ENCODE results near the gene OSBP2. TPM values are rescaled to one million over a fixed set of nuclear protein-coding genes. Genes with fewer than 3 reads are reported as not detected.

OSBP2 gene
- total RNA-seq, 1 experiment from 2014 or later: 2.3 TPM

DNA sequence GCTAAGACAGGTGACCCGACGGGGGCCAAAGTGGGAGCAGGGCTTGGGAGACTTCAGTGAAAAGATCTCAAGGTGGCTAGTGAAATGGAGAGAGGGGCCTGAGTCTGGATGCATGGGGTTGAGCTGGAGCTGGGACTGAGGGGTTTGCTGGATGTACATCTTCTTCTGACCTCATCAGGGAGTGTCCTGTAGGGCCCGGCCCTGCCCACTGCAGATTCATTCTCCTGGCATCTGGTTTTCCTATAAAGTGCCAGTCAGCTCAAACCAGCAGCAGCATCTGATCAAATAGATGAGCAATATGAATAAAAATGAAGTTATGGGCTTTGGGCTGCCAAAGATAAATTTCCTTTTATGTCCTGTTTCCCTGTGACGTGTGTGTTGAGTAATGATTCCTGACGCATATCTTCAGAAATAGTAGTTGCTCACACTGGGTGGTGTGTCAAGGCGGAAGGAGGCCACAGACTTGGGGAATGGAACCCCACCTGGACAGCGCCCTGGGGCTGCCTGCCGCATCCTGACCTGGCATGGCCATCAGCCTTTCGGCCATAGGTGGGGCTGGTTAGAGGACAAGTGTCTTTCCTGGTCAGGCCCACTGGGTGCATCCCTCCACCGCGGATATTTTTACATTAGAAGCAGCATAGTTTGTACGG, 135.4 kb downstream of the OSBP2 start:
- DNase-seq (ENCODE audit: extremely low read depth, low read depth): peak; percentile 87

DNA sequence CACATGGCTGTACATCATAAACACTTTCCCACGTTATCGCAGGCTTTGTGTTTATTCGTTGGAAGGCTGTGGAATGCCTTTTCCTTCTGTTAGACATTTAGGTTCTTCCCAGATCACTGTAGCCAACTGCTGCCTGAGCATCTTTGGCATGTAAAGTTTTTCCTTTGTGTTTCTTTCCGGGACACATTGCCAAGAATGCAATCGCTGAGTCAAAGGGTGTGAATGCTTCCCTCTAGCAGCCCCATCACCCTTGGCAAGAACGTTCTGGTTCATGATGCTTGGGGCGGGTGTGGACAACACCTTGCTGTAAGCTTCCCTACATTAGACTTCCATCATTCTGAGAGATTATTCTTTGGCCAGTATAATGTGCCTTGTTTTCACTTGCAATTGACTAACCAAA, 136.2 kb downstream of the OSBP2 start:
- peak; percentile 81 for DNase-seq (ENCODE audit: extremely low read depth, low read depth)

DNA sequence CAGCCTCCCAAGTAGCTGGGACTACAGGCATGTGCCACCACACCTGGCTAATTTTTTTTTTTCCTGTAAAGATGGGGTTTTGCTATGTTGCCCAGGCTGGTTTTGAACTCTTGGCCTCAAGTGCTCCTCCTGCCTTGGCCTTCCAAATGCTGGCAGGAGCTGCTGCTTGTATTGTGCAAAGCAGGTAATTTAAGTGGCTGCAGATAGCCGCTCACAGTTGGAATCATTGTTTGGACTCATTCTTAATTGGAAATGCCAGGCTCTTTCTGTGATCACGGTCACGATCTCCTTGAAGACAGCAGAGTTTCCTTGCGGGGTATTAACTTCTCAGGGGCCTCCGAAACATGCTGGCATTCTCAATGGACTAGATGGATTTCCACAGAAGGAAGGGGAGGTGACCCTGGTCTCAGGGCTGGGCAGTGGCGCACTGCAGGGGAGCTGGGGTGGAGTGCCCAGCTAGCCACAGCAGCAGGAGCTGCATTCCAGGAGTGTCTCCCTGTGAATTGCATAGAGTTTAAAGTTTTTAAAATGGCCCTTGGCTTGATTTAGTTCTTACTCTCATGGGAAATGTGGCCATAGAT, 137.8 kb downstream of the OSBP2 start:
- DNase-seq (ENCODE audit: extremely low read depth, low read depth): no peak

DNA sequence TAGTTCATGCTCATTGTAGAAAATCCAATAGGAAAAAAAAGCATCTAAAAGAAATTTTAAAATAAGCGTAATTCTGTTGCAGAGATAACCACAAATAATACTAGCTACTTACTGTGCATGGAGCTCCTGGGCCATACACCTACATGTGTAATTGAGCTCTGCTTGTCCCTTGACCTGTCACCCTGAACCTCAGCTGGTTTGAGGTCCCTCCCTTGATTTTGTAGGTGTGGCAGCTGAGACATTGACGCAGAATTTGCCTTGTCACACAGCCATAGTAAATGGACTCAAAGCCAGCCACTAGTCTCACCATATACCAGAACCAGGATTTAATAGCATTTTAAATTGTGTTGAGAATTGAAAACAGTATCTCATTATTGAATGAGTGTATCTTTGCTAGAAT, 138.6 kb downstream of the OSBP2 start:
- no peak for DNase-seq (ENCODE audit: extremely low read depth, low read depth)

DNA sequence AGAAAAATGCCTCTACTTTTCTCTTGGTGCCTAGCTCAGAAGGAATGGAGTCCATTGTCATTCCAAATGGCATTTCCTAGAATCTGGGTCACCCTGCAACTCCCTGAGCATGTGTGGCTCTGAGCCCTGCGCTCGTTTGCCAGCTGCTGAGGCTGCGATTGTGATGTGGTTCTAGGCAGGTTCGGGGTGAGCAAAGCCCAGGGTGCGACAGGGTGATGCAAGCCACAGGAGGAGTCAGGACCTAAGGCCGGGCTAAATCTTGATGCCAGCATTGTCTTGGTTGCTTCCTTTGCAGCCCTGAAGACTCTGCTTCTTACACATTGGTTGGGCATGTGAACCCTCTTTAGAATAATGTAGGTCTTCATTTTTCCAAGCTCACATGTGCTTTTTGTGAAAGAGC, 142.9 kb downstream of the OSBP2 start:
- DNase-seq (ENCODE audit: extremely low read depth, low read depth): no peak

DNA sequence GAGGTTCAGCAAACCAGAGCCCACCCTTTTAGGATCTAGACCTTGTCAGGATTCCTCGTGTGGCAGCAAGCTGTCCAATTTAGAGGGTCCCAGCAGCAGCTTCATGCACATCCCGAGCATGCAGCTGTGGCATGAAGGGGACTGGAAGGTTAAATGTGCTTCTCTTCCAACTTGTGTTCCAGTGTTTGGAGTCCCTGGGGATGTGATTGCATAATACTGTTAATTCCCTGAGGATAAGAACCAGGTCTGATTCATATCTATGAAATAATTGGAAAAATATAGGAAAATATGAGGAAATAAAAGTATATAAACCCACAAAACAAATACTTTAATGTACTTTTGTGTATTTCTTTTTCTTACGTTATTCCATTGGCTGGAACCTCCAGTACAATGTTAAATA, 143.4 kb downstream of the OSBP2 start:
- DNase-seq (ENCODE audit: extremely low read depth, low read depth): no peak

DNA sequence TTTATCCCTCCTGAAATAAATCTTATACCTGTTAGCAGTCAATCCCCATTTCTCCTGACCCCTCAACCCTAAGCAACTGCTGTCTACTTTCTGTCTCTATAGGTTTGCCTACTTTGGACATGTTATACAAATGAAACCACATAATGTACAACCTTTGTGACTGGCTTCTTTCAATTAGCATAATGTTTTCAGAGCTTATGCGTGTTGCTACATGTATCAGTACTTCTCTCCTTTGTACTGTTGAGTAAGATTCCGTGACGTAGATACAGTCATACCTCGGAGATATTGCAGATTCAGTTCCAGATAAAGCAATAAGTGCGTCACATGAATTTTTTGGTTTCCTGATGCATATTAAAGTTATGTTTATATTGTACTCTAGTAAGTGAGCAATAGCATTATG, 146.6 kb downstream of the OSBP2 start:
- DNase-seq (ENCODE audit: extremely low read depth, low read depth): no peak

DNA sequence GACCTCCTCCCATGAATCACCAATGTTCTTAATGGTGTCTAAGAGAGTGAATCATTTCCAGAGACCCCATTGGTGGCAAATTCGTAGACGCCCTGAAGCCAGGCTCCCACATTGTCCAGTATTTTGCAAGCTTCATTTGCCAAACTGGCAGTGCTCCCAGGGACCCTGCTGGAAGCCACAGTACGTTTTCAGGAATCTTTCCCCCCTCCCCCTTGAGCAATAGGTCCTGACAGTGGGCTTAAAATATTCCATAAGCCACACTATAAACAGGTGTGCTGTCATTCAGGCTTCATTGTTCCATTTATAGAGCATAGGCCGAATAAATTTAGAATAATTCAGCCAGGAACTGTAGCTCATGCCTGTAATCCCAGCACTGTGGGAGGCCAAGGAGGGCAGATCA, 148.6 kb downstream of the OSBP2 start:
- no peak for DNase-seq (ENCODE audit: extremely low read depth, low read depth)

DNA sequence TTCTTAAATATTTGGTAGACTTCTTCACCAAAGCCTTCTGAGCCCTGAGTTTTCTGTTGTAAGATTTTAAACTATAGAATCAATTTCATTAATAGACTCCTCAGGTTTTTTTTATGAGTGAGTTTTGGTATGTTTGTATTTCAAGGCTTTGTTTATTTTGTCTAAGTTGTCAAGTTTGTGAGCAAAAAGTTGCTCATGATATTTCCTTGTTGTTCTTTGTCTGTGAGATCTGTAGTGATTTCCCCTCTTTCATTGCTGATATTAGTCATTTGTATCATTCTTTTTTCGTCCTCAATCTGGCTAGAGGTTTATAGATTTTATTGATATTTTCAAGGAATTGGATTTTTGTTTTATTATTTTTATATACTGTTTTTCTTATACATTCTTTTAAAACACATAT, 152.9 kb downstream of the OSBP2 start:
- DNase-seq (ENCODE audit: extremely low read depth, low read depth): no peak

DNA sequence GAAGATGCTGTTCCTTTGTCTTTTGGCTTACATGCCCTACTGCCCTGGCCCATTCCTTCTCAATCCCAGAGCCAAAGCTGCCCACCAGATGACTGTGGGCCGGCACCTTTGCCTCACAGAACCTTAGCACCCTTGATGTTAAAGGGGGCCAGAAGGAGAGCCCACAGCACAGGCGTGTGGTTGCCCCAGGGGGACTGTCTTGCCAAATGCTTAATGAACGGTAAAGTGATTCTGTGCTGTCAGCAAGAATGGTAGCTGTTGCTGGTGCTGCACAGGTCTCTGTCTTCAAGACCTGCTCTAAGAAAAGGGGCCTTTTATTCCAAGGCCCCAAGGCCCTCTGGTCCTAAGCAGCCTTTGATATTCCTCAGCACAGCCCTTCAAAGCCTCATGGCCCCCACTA, 160.6 kb downstream of the OSBP2 start:
- no peak for DNase-seq (ENCODE audit: extremely low read depth, low read depth)

DNA sequence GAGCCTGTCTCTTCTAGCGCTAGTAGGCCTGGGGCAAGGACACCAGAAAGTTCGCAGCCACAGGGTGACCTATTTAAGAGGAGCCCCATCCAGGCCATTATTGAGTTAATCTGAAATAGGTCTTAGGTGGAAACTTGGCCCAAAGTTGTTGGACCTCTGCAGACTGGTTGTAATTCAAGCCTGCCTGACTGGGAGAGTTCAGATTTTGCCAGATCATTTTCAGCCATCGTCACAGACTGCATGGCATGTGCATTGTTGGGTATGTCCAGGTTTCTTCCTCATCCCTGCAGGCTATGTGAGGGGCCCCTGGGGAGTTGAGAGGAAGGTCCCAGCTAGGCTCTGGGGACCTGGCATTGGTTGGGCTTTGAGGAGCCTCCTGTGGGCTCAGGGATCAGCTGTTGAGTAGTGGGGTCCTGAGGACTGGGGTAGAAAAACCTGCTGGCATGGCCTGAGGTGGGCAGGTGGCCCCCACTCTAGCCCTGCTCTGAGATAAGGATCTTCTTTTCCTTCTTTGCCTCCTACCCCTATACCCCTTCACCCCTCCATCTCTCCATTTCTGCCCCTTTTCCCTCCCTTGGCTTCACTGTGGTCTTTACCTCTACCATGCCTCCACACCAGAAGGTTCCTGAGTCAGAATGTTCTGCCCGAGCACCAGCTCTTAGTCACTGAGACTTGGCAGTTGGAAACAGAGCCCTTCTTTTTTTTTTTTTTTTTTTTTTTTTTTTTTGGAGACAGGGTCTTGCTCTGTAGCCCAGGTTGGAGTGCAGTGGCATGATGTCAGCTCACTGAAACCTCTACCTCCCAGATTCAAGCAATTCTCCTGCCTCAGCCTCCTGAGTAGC, 161.2 kb downstream of the OSBP2 start:
- no peak for DNase-seq (ENCODE audit: extremely low read depth, low read depth)

DNA sequence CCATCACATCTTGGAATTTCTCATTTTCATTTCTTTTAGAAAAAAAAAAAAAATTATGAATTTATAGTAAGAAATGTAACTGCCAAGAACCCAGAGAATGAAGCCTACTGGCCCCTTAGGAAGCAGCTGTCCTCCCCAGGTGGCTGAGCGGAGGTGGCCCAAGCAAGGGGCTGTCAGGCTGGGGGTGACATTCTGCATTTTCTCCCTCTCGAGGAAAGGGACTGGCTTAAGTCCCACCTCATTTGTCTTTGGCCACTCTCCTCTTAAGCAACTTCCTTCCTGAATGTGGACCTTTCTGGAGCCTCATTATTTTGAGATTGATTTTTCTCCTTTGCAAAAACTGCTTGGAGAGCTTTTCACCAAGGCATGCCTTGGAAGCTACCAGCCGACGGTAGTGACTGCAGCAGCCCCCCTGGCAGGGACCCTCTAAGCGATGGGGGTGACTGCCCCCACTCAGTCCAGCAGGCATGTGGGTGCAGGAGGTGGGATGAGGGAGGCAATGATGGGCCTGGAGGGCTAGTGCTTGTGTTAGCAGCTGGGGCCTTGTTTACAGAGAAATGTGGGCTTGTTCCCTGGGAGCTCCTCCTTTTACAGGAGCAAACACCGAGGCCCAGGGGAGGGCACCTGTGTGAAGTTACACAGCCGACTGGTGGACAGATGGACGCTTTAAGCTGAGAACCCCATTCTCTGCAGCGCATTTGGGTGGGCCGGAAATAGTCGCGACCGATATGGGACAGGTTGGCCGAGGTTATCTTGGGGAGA, 162.2 kb downstream of the OSBP2 start:
- no peak for DNase-seq (ENCODE audit: extremely low read depth, low read depth)

DNA sequence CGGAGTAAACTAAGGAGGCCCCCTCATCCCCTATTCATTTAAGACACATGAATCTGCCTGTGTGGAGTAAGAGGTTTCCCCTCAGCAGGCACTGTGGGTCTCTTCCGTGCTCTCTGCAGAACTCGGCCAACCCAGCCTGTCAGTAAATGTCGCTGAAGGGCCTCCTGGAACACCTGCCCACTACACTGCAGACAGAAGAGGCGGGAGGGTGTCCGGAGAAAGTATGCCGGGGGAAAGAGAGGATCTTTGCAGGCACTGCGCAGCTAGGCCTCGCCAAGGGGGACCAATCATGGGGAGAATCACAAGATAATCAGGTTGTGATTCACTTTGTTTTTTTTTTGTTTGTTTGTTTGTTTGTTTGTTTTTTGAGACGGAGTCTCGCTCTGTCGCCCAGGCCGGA, 163.1 kb downstream of the OSBP2 start:
- no peak for DNase-seq (ENCODE audit: extremely low read depth, low read depth)

DNA sequence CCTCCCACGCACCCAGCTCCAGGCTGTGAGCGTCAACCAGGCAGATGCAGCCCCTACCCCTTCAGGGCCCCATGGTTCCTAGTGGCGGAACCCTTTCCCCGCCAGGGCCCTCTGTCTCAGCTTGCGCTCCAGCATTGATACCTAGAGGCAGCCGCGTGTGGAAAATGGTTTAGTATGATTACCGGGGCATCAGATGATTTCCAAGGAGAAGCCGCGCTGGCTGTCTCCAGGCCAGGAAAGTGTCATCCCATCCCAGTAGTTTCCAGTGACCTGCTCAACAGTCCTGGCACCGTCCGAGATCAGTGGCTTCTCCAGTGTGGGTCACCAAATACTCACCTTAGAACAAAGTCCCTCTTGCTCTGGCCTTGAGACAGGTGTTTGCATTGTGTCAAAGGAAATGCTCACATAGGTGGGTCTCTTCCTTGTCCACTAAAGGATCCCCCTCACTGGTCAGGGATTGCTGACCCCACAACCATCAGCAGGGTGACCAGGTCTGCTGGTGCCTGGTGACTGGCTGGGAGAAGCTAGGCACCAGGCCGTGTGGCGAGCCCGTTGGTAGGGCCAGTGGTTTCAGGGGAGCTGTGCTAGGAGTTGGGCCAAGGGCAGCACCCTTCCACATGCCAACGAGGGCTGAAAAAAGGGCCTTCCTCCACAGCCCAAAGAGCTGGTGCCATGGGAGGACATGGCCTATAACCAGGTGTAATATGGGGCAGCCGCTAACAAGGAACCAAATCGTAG, 164.5 kb downstream of the OSBP2 start:
- DNase-seq (ENCODE audit: extremely low read depth, low read depth): no peak

DNA sequence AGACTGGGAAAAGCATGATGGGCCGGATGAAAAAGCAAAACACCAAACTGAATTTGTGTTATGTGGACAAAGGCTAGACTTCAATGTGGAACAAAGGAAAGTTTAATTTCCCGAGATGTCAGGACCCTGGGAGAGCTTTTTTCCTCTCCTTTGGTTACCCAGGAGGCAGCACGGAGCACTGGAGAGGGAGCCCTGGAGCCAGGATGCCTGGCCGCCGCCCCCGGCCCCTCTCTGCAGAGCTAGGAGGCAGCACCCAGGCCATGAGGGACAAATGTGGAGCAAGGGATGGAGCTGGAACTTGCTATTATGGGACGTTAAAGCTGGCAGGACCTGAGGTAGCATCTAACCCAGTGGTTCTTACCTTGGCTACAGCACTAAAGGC, 165.0 kb downstream of the OSBP2 start:
- no peak for DNase-seq (ENCODE audit: extremely low read depth, low read depth)

DNA sequence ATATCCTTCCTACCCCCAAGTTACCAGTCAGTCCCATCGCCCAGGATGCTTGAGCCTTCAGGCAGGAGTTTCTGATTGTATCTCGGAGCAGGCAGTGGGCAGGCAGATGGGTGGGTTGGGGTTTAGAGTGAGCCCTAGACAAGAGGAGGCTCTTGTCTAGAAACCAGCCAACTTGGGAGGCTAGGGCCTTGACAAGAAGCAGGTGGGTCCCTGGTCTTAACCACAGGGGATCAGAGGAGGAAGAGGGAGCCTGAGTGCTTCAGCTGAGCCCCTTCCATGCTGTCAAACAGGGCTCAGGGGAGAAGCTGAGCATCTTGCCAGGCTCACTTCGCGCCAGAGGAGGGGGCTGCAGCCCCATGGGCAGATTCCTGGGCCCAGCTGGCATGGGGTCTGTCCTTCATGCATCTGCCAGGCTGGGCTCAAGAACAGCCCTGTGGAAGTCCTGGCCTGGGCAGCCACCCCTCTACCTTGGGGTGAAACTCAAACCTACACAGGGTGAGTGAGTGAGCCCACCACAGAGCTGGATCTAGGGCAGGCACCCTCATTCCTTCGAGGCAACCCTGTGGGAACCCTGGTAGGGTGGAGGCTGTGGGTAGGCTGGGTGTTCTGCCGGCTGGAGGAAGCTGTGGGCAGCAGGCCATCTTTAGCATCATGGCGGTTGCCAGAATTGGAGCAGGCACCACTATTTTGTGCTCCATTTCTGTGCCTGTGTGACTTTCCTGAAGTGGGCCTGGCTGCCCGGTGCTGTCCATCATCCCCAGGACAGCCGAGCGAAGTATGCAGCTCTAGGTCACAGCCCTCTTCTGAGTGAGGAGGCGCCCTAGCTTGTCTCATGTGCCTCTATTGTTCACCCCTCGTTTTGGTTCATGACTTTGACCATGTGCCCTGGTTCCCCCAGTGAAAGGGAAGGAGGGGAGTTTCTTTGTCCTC, 165.8 kb downstream of the OSBP2 start:
- DNase-seq (ENCODE audit: extremely low read depth, low read depth): no peak

DNA sequence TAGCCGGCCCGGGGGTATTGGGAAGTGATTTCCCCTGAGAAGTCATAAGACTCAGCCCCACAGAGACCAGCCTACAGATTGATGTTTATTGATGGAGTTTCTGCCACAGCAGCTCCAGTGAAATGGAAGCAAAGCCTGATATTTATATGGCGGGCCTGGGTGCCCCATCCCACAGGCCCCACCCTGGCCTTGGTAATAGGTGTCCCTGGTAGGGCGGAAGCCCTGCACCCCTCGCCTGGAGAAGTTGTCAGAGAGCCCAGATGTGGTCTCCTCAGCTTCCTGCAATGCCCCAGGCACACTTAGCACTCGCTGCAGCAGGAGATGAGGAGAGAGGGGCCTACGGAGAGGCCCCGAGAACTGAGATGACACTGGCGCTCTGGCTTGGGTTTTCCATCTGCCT, 166.5 kb downstream of the OSBP2 start:
- DNase-seq (ENCODE audit: extremely low read depth, low read depth): no peak

DNA sequence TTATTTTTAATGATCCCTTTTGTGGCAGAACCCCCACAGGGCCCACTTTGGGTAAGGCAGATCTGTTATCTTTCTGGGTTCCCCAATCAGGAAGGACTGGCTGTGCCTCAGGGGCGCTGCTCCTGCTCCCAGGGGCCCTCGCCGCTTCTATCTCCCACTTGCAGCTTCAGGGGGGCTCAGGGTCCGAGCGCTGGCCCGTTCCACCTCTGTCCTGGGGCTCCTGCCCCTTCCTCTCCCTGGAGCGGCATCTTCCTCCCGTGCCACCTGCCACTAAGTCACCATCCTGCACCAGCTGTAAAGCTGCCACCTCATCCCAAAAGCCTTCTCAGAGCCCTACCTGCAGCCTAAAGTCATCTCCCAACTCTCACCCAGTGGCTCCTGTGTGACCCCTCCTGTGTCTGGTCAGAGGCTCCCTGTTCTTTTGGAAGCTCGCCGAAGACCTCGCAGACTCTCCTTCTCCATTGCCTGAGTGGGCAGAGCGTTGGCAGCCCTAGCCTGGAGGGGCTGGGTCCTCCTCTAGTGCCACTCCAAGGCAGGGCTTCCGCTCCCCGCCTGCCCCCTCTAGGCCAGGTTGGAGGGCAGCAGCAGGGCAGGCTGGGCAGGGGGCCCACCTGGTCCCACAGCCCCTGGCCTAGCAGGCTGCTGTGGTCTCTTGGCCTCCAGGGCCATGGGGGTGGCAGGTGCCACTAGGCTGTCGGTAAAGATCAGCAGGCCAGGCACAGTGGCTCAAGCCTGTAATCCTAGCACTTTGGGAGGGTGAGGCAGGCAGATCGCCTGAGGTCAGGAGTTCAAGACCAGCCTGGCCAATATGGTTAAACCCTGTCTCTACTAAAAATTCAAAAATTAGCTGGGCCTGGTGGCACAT, 167.2 kb downstream of the OSBP2 start:
- no peak for DNase-seq (ENCODE audit: extremely low read depth, low read depth)
